Astrocyte of the spinal cord (primary cell): ENCODE data around the gene FTHL17.

ENCODE experiments used
- DNase-seq: peaks from one replicate; pipeline ENCODE4 v3.0.0; 2011; ENCODE audit warnings: low read depth, low spot score
- H3K4me3 ChIP-seq: 2 replicates; pipeline ENCODE4 v1.5.1; 2011; ENCODE audit warnings: low read depth, mild to moderate bottlenecking, low read length, moderate library complexity
- CTCF ChIP-seq: IDR thresholded peaks from 2 replicates; pipeline ENCODE4 v1.5.1; 2012; ENCODE audit warnings: low read depth, mild to moderate bottlenecking, low read length, inconsistent platforms
- in situ Hi-C: cut with HindIII; loops from 2 replicates; pipeline ENCODE4 v1.10.0; 2017; ENCODE audit warnings: low sequenced_read_pairs

FTHL17 gene

GRCh38 chrX:31071725-31072124 is at the start of gene FTHL17:
FTHL17 (minus strand) TSS chrX:31072041; CDS start chrX:31071953, 88 bp downstream.
- in situ Hi-C loops, result no loop called here
- no peak for DNase-seq
- H3K4me3 ChIP-seq, result no peak within 1 kb of the TSS
- no peak for TF ChIP-seq CTCF

GRCh38 chrX:31117266-31117665 is 45.4 kb upstream of the FTHL17 start:
- H3K4me3 ChIP-seq, result no peak overlapping the region
- TF ChIP-seq CTCF, result no peak
- in situ Hi-C loops, result no loop called here
- no peak for DNase-seq

GRCh38 chrX:31115398-31115797 is 43.6 kb upstream of the FTHL17 start:
- no peak overlapping the region for H3K4me3 ChIP-seq
- no peak for TF ChIP-seq CTCF
- no peak for DNase-seq
- in situ Hi-C loops, result no loop called here

GRCh38 chrX:31114858-31115257 is 43.0 kb upstream of the FTHL17 start:
- no peak for TF ChIP-seq CTCF
- no peak for DNase-seq
- H3K4me3 ChIP-seq, result no peak overlapping the region
- in situ Hi-C loops, result no loop called here

- in situ Hi-C loops, result no loop called here
- DNase-seq, result no peak
- no peak for TF ChIP-seq CTCF
- H3K4me3 ChIP-seq, result no peak overlapping the region
These were observed 40.6 kb upstream of the FTHL17 start for GRCh38 chrX:31112226-31112999.

- DNase-seq, result no peak
- in situ Hi-C loops, result no loop called here
- no peak overlapping the region for H3K4me3 ChIP-seq
- no peak for TF ChIP-seq CTCF
These were observed 38.8 kb upstream of the FTHL17 start for GRCh38 chrX:31110657-31111056.
